Measurements from ENCODE around the gene TEX30. TPM values are rescaled to one million over a fixed set of nuclear protein-coding genes. Genes with fewer than 3 reads are reported as not detected.
A peak's percentile ranks its signal among the peaks of the same experiment; 100 is the strongest.

The TEX30 gene
- total and polyA plus RNA-seq, 2 donors (not counting 3 experiments of a cell fraction or from before 2014, with no cell fraction given): 12.5 to 19.8 TPM

- H3K27ac ChIP-seq (ENCODE audit: insufficient read depth, low read depth, low read length): no peak overlapping the region
- no peak overlapping the region for H3K9ac ChIP-seq (replicated peaks; ENCODE audit: extremely low read depth, insufficient read depth, low read length)
- no peaks in the 10 kb centered on the region for H3K9me1 ChIP-seq (replicated peaks; ENCODE audit: control insufficient read depth, extremely low read depth, insufficient read depth, low read length)
- intact Hi-C loops (cut with micrococcal nuclease): loop anchor here (2.0 kb wide), 1 partner anchor 377 kb away; no protein-coding TSS in a partner anchor
- H3K36me3 ChIP-seq (ENCODE audit: control insufficient read depth in 2 of 2, extremely low read depth in 1 of 2, insufficient read depth in 2 of 2, low read length in 2 of 2): no peaks in the 10 kb centered on the region
- peaks cover 22% of the 10 kb centered on the region for H3K79me2 ChIP-seq (ENCODE audit: control insufficient read depth, insufficient read depth, low read length)
- no peaks in the 10 kb centered on the region for H3K27me3 ChIP-seq (ENCODE audit: control insufficient read depth in 2 of 2, insufficient read depth in 2 of 2, low read length in 2 of 2)
- H3K4me2 ChIP-seq (ENCODE audit: insufficient read depth, low read length): no peak overlapping the region
- no TSS peak for BruUV-seq (replicated peaks)
- H3K4me3 ChIP-seq (replicated peaks in 1 of 3; ENCODE audit: insufficient read depth in 1 of 3, low read depth in 1 of 3, low read length in 3 of 3): no peak overlapping the region
- dilution Hi-C loops (cut with MboI; ENCODE audit: extremely low pct_ligation_motif_present, low sequenced_read_pairs): no loop called here
- FAIRE-seq (peak; percentile 21), DNase-seq (ENCODE audit: low read depth, low spot score) (no peak)
- TF ChIP-seq, protein P1, sequence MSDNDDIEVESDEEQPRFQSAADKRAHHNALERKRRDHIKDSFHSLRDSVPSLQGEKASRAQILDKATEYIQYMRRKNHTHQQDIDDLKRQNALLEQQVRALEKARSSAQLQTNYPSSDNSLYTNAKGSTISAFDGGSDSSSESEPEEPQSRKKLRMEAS (IDR thresholded peaks at IDR 0.05; ENCODE audit: insufficient read depth, insufficient read length): no peak
- TF ChIP-seq EZH2 (IDR thresholded peaks at IDR 0.05; ENCODE audit: borderline replicate concordance, low read depth, low read length, severe bottlenecking): no peak
- TF ChIP-seq POLR2A (IDR thresholded peaks at IDR 0.05; ENCODE audit: low read depth, low read length): no peak
- TF ChIP-seq POLR2AphosphoS5 (IDR thresholded peaks at IDR 0.05; ENCODE audit: insufficient read depth, low read depth, low read length): no peak
- ChIA-PET POLR2A (no interaction called here), CTCF (interaction anchor here (1.5 to 3.1 kb wide), 3 partner anchors 58 to 189 kb away, joined by 3 to 29 read pairs (median 4); no protein-coding TSS in a partner anchor)
- H4K20me1 ChIP-seq (replicated peaks; ENCODE audit: control insufficient read depth, extremely low read depth, insufficient read depth, low read length): no peaks in the 10 kb centered on the region
- H3K9me3 ChIP-seq (replicated peaks; ENCODE audit: control insufficient read depth, insufficient read depth, low read length): no peaks in the 10 kb centered on the region
- no peak overlapping the region for H2AFZ ChIP-seq (ENCODE audit: low read depth, low read length)
- peaks cover 18% of the 10 kb centered on the region for H3K4me1 ChIP-seq (ENCODE audit: control insufficient read depth, extremely low read depth, insufficient read depth, low read length)
These were observed 2.1 kb downstream of the TEX30 start for GRCh38 chr13:102771298-102772041.

DNA sequence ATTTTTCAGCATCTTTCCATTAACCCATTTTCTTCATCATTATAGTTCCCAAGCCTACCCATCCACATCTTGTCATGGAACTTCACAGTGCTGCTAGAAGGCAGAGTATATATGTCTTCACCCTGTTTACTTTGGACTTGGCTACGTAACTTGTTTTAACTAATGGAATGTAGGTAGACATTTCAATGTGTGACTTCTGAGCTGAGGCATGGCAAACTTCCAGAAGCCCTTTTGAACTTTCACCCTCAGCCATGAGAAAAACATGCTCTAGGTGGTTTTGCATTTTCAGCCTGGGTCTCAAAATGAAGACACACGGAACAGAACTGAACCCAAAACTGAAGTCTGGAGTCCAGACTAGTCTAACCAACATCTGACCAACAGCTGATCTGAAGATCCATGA is 3.2 kb downstream of the TEX30 start:
- H3K27ac ChIP-seq (ENCODE audit: insufficient read depth, low read depth, low read length): no peak overlapping the region
- DNase-seq (ENCODE audit: low read depth, low spot score): peak; percentile 23
- H3K9me3 ChIP-seq (replicated peaks; ENCODE audit: control insufficient read depth, insufficient read depth, low read length): no peaks in the 10 kb centered on the region
- POLR2A ChIA-PET: no interaction called here
- dilution Hi-C loops (cut with MboI; ENCODE audit: extremely low pct_ligation_motif_present, low sequenced_read_pairs) (no loop called here), intact Hi-C loops (cut with micrococcal nuclease) (no loop called here)
- peaks cover 18% of the 10 kb centered on the region for H3K4me1 ChIP-seq (ENCODE audit: control insufficient read depth, extremely low read depth, insufficient read depth, low read length)
- CTCF ChIA-PET: interaction anchor here (1.5 to 3.1 kb wide), 4 partner anchors 57 to 188 kb away, joined by 3 to 29 read pairs (median 4); no protein-coding TSS in a partner anchor
- no peaks in the 10 kb centered on the region for H3K27me3 ChIP-seq (ENCODE audit: control insufficient read depth in 2 of 2, insufficient read depth in 2 of 2, low read length in 2 of 2)
- no peak overlapping the region for H3K9ac ChIP-seq (replicated peaks; ENCODE audit: extremely low read depth, insufficient read depth, low read length)
- no peaks in the 10 kb centered on the region for H3K9me1 ChIP-seq (replicated peaks; ENCODE audit: control insufficient read depth, extremely low read depth, insufficient read depth, low read length)
- TF ChIP-seq EZH2 (IDR thresholded peaks at IDR 0.05; ENCODE audit: borderline replicate concordance, low read depth, low read length, severe bottlenecking) (no peak), JUN (IDR thresholded peaks at IDR 0.05; ENCODE audit: borderline replicate concordance, insufficient read depth, insufficient read length, low read depth) (no peak), MYC (IDR thresholded peaks at IDR 0.05; ENCODE audit: low read depth, low read length) (no peak), POLR2A (IDR thresholded peaks at IDR 0.05; ENCODE audit: low read depth, low read length) (no peak), POLR2AphosphoS5 (IDR thresholded peaks at IDR 0.05; ENCODE audit: insufficient read depth, low read depth, low read length) (no peak), FOS (IDR thresholded peaks at IDR 0.05; ENCODE audit: borderline replicate concordance, insufficient read depth, low read length) (no peak), GATA2 (IDR thresholded peaks at IDR 0.05; ENCODE audit: insufficient read depth, insufficient read length, low read depth, low read length) (no peak)
- TF ChIP-seq, protein P1 (IDR thresholded peaks at IDR 0.05; ENCODE audit: insufficient read depth, insufficient read length): no peak
- TF ChIP-seq, protein P2, sequence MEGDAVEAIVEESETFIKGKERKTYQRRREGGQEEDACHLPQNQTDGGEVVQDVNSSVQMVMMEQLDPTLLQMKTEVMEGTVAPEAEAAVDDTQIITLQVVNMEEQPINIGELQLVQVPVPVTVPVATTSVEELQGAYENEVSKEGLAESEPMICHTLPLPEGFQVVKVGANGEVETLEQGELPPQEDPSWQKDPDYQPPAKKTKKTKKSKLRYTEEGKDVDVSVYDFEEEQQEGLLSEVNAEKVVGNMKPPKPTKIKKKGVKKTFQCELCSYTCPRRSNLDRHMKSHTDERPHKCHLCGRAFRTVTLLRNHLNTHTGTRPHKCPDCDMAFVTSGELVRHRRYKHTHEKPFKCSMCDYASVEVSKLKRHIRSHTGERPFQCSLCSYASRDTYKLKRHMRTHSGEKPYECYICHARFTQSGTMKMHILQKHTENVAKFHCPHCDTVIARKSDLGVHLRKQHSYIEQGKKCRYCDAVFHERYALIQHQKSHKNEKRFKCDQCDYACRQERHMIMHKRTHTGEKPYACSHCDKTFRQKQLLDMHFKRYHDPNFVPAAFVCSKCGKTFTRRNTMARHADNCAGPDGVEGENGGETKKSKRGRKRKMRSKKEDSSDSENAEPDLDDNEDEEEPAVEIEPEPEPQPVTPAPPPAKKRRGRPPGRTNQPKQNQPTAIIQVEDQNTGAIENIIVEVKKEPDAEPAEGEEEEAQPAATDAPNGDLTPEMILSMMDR (IDR thresholded peaks at IDR 0.05; ENCODE audit: extremely low read depth in 1 of 2, insufficient read depth in 1 of 2, low read depth in 1 of 2, low read length in 2 of 2): no peak
- no peaks in the 10 kb centered on the region for H3K36me3 ChIP-seq (ENCODE audit: control insufficient read depth in 2 of 2, extremely low read depth in 1 of 2, insufficient read depth in 2 of 2, low read length in 2 of 2)
- peak; percentile 49 for FAIRE-seq
- peak overlapping the region; percentile 19 for H3K4me2 ChIP-seq (ENCODE audit: insufficient read depth, low read length)
- H2AFZ ChIP-seq (ENCODE audit: low read depth, low read length): no peak overlapping the region
- H3K79me2 ChIP-seq (ENCODE audit: control insufficient read depth, insufficient read depth, low read length): peaks cover 22% of the 10 kb centered on the region
- H4K20me1 ChIP-seq (replicated peaks; ENCODE audit: control insufficient read depth, extremely low read depth, insufficient read depth, low read length): no peaks in the 10 kb centered on the region
- no TSS peak for BruUV-seq (replicated peaks)
- no peak overlapping the region for H3K4me3 ChIP-seq (replicated peaks in 1 of 3; ENCODE audit: insufficient read depth in 1 of 3, low read depth in 1 of 3, low read length in 3 of 3)

All from endothelial cell of umbilical vein (primary cell).